ENCODE data around the gene KPNA3.

The KPNA3 gene

DNA sequence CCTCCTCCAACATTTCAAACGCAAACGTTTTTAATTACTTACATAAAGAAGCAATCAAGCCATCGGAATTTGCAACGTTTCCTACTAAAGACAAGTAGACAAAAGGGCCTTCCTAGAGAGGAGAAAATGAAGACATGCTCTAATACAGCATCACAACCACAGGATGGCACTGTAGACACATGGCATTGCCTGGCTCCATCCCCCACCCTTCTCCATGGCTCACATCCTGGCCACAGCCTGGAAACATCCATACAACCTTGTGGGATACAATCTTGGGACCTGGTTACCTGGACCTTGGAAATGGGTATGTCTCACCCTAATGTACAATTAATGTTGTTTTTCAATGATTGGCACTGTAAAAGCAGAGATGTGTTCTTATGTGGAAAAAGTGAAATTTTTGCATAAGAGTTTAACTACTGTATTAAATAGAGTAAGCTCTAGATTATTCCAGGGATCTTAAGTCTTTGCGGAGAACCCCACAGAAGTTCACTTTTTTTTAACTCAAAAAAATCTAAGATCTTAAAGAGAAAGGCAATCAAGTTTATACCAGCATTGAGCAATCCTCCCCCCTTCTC is 122.7 kb downstream of the KPNA3 start:
- no peak overlapping the region for H3K4me3 ChIP-seq (ENCODE audit: low read depth in 1 of 2, low read length in 2 of 2)
- no peak overlapping the region for H3K27ac ChIP-seq (ENCODE audit: low read length)
- H3K4me1 ChIP-seq (ENCODE audit: control insufficient read depth in 1 of 2, insufficient read depth in 2 of 2, low read length in 2 of 2) = no peaks in the 10 kb centered on the region
- H3K9me3 ChIP-seq (ENCODE audit: control insufficient read depth in 1 of 2, low read length in 2 of 2) = no peaks in the 10 kb centered on the region
- H3K27me3 ChIP-seq (ENCODE audit: low read depth, low read length) = no peaks in the 10 kb centered on the region
- H3K36me3 ChIP-seq (ENCODE audit: control insufficient read depth in 1 of 2, insufficient read depth in 2 of 2, low read length in 2 of 2) = peaks cover 5 to 26% of the 10 kb centered on the region in 2 donors

DNA sequence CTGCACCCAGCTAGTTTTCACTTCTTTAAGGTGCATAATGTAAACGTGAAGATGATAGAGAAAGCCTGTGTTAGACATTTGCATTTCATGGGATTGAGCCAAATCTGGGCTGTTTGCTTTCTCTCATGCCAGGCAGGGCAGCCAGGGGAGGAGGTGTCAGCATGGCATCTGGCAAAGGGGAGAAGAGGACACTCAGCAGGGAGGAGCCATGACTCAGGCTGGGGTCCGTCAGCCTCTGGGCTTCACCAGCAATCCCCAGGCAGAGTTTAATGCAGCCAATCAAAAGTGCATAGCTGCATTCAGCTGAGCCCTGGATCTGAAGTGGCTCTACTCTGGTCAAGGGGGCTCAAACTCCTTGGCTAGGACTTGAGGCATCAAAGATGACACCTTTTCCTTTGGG is 124.7 kb downstream of the KPNA3 start:
- Histone ChIP-seq H3K4me1 (ENCODE audit: control insufficient read depth in 1 of 2, insufficient read depth in 2 of 2, low read length in 2 of 2) (no peaks in the 10 kb centered on the region), H3K27me3 (ENCODE audit: low read depth, low read length) (no peaks in the 10 kb centered on the region), H3K27ac (ENCODE audit: low read length) (no peak overlapping the region), H3K9me3 (ENCODE audit: control insufficient read depth in 1 of 2, low read length in 2 of 2) (no peaks in the 10 kb centered on the region), H3K36me3 (ENCODE audit: control insufficient read depth in 1 of 2, insufficient read depth in 2 of 2, low read length in 2 of 2) (peaks cover 5 to 30% of the 10 kb centered on the region in 2 donors), H3K4me3 (ENCODE audit: low read depth in 1 of 2, low read length in 2 of 2) (no peak overlapping the region)

- no peaks in the 10 kb centered on the region for H3K4me1 ChIP-seq (ENCODE audit: control insufficient read depth in 1 of 2, insufficient read depth in 2 of 2, low read length in 2 of 2)
- no peak overlapping the region for H3K4me3 ChIP-seq (ENCODE audit: low read depth in 1 of 2, low read length in 2 of 2)
- no peaks in the 10 kb centered on the region for H3K27me3 ChIP-seq (ENCODE audit: low read depth, low read length)
- no peak overlapping the region for H3K27ac ChIP-seq (ENCODE audit: low read length)
- H3K9me3 ChIP-seq (ENCODE audit: control insufficient read depth in 1 of 2, low read length in 2 of 2) = no peaks in the 10 kb centered on the region
- H3K36me3 ChIP-seq (ENCODE audit: control insufficient read depth in 1 of 2, insufficient read depth in 2 of 2, low read length in 2 of 2) = peaks cover 13 to 44% of the 10 kb centered on the region in 2 donors
These were observed 127.9 kb downstream of the KPNA3 start for GRCh38 chr13:49664606-49665005.

GRCh38 chr13:49657241-49657641 is 135.2 kb downstream of the KPNA3 start:
- no peak overlapping the region for H3K27ac ChIP-seq (ENCODE audit: low read length)
- H3K27me3 ChIP-seq (ENCODE audit: low read depth, low read length) = no peaks in the 10 kb centered on the region
- H3K4me1 ChIP-seq (ENCODE audit: control insufficient read depth in 1 of 2, insufficient read depth in 2 of 2, low read length in 2 of 2) = no peaks in the 10 kb centered on the region
- H3K36me3 ChIP-seq (ENCODE audit: control insufficient read depth in 1 of 2, insufficient read depth in 2 of 2, low read length in 2 of 2) = peaks cover 9 to 11% of the 10 kb centered on the region in 2 donors
- H3K9me3 ChIP-seq (ENCODE audit: control insufficient read depth in 1 of 2, low read length in 2 of 2) = no peaks in the 10 kb centered on the region
- H3K4me3 ChIP-seq (ENCODE audit: low read depth in 1 of 2, low read length in 2 of 2) = no peak overlapping the region

DNA sequence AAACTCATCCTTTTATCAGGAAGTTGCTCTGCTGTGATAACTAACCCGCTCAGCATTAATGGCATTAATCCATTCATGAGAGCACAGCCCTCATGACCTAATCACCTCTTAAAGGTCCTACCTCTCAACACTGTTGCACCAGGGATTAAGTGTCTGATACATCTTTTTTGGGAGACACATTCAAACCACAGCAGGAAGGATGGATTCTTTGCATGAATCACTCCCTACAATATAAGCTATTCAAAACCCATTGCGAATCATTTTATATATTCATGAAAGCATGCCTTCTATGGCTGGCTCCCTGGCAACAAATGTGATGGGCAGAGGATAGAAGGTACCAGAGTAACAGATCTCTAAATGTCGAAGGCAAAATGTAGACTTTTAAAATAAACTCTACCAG is 136.6 kb downstream of the KPNA3 start:
- Histone ChIP-seq H3K9me3 (ENCODE audit: control insufficient read depth in 1 of 2, low read length in 2 of 2) (no peaks in the 10 kb centered on the region), H3K4me3 (ENCODE audit: low read depth in 1 of 2, low read length in 2 of 2) (no peak overlapping the region), H3K27me3 (ENCODE audit: low read depth, low read length) (no peaks in the 10 kb centered on the region), H3K36me3 (ENCODE audit: control insufficient read depth in 1 of 2, insufficient read depth in 2 of 2, low read length in 2 of 2) (peaks cover 0 to 5% of the 10 kb centered on the region in 2 donors), H3K4me1 (ENCODE audit: control insufficient read depth in 1 of 2, insufficient read depth in 2 of 2, low read length in 2 of 2) (no peaks in the 10 kb centered on the region), H3K27ac (ENCODE audit: low read length) (no peak overlapping the region)

GRCh38 chr13:49654011-49654410 is 138.5 kb downstream of the KPNA3 start:
- Histone ChIP-seq H3K9me3 (ENCODE audit: control insufficient read depth in 1 of 2, low read length in 2 of 2) (no peaks in the 10 kb centered on the region), H3K27me3 (ENCODE audit: low read depth, low read length) (no peaks in the 10 kb centered on the region), H3K4me1 (ENCODE audit: control insufficient read depth in 1 of 2, insufficient read depth in 2 of 2, low read length in 2 of 2) (peaks cover 0 to 6% of the 10 kb centered on the region in 2 donors), H3K4me3 (ENCODE audit: low read depth in 1 of 2, low read length in 2 of 2) (no peak overlapping the region), H3K36me3 (ENCODE audit: control insufficient read depth in 1 of 2, insufficient read depth in 2 of 2, low read length in 2 of 2) (no peaks in the 10 kb centered on the region), H3K27ac (ENCODE audit: low read length) (no peak overlapping the region)

DNA sequence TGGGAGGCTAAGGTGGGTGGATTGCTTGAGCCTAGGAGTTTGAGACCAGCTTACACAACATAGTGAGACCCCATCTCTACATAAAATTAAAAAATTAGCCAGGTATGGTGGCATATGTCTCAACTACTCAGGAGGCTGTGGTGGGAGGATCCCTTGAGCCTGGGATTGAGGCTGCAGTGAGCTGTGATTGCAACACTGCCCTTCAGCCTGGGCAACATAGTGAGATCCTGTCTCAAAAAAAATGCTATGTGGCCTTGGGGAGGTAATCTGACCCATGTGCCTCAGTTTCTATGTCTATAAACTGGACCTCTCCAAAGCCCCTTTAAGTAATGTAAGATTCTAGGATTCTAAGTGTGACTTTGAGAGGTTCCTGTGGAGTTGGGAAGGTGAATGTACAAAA is 139.0 kb downstream of the KPNA3 start:
- Histone ChIP-seq H3K36me3 (ENCODE audit: control insufficient read depth in 1 of 2, insufficient read depth in 2 of 2, low read length in 2 of 2) (no peaks in the 10 kb centered on the region), H3K27ac (ENCODE audit: low read length) (no peak overlapping the region), H3K4me3 (ENCODE audit: low read depth in 1 of 2, low read length in 2 of 2) (no peak overlapping the region), H3K9me3 (ENCODE audit: control insufficient read depth in 1 of 2, low read length in 2 of 2) (no peaks in the 10 kb centered on the region), H3K4me1 (ENCODE audit: control insufficient read depth in 1 of 2, insufficient read depth in 2 of 2, low read length in 2 of 2) (peaks cover 0 to 6% of the 10 kb centered on the region in 2 donors), H3K27me3 (ENCODE audit: low read depth, low read length) (no peaks in the 10 kb centered on the region)

DNA sequence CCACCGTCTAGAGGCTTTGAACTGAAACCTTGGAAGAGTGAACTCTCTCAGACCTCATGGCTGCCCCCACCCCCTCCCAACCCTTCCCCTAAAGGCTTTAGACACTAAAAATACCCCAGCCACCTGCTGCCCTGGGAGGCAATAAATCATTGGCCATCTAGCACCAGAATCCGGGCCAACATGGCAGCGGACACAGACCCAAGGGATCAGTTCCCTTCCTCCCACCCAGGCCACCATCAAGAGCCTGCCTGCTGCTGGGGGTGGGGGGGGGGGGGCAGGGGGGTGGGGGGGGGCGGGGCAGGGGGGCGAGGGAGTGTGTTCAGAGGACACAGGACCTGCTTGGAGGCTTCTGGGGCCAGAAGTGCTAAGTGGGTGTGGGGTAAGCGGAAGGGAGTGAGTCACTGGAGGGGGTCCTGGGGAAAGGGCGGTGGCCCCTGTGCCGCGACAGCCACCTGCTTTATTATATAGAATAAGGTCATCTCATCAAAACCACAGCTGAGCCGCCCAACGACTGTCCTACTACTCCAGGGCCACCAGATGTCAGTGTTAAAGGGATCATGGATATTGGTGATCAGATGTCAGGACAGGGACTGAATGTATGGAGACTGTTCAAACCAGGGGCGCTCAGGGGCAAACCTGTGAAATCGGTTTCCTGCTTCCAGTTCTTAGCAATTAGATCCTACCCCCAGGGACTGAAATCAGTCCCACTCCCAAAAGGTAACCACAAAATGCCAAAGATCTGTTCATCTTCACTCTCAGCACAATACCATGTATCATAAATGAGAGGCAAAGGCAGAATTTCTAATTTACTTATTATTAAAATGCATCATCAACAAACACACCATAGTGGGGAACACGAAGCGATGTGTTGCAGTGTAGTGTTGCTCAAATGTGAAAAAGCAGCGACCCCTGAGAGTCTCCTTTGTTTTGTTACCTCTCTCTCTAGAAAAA is 139.9 kb downstream of the KPNA3 start:
- Histone ChIP-seq H3K27ac (ENCODE audit: low read length) (no peak overlapping the region), H3K27me3 (ENCODE audit: low read depth, low read length) (no peaks in the 10 kb centered on the region), H3K36me3 (ENCODE audit: control insufficient read depth in 1 of 2, insufficient read depth in 2 of 2, low read length in 2 of 2) (no peaks in the 10 kb centered on the region)

DNA sequence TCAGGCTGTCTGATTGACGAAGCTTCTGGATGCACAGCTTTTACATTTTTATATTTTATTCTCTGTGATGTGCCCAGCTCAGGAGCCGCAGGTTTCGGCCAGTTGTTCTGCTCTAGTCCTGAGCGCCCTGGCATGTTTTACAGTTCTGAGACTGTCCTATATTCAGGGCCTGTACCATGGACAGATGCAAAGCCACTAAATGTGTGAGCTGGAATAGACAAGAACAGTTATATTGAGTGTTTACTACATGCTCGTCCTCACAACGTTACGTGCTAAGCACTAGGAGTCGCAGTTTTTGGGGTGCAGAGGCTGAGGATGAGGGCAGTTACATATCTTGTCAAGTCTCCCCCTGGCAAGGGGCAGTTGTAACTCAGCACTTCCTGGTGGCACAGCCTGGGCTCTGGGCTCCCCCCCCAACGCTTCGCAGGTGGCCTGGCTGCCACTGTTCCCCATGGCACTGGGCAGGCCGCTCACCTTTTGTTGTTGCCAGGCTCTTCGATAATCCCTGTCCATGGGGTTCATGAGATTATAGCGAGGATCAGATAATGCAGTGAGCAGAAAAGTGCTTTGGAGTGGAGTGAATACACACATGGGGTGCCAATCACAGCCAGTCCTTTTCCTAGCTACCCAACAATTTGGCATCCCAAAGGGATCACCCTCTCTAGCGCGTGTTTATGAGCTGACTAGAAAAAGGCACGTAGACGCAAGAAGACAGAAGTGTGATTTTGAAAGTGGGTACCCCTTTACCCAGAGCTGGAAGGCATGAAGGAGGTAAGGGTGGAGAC is 140.7 kb downstream of the KPNA3 start:
- Histone ChIP-seq H3K36me3 (ENCODE audit: control insufficient read depth in 1 of 2, insufficient read depth in 2 of 2, low read length in 2 of 2) (no peaks in the 10 kb centered on the region), H3K4me3 (ENCODE audit: low read depth in 1 of 2, low read length in 2 of 2) (no peak overlapping the region), H3K27ac (ENCODE audit: low read length) (no peak overlapping the region), H3K9me3 (ENCODE audit: control insufficient read depth in 1 of 2, low read length in 2 of 2) (no peaks in the 10 kb centered on the region), H3K4me1 (ENCODE audit: control insufficient read depth in 1 of 2, insufficient read depth in 2 of 2, low read length in 2 of 2) (peaks cover 0 to 6% of the 10 kb centered on the region in 2 donors), H3K27me3 (ENCODE audit: low read depth, low read length) (no peaks in the 10 kb centered on the region)

More for the DNA sequence above, 139.9 kb downstream of the KPNA3 start:
- H3K4me3 ChIP-seq (ENCODE audit: low read depth in 1 of 2, low read length in 2 of 2) = no peak overlapping the region
- H3K9me3 ChIP-seq (ENCODE audit: control insufficient read depth in 1 of 2, low read length in 2 of 2) = no peaks in the 10 kb centered on the region
- H3K4me1 ChIP-seq (ENCODE audit: control insufficient read depth in 1 of 2, insufficient read depth in 2 of 2, low read length in 2 of 2) = peaks cover 0 to 6% of the 10 kb centered on the region in 2 donors

- H3K27me3 ChIP-seq (ENCODE audit: low read depth, low read length) = no peaks in the 10 kb centered on the region
- H3K4me3 ChIP-seq (ENCODE audit: low read depth in 1 of 2, low read length in 2 of 2) = no peak overlapping the region
- peaks cover 0 to 6% of the 10 kb centered on the region in 2 donors for H3K4me1 ChIP-seq (ENCODE audit: control insufficient read depth in 1 of 2, insufficient read depth in 2 of 2, low read length in 2 of 2)
- no peaks in the 10 kb centered on the region for H3K36me3 ChIP-seq (ENCODE audit: control insufficient read depth in 1 of 2, insufficient read depth in 2 of 2, low read length in 2 of 2)
- no peaks in the 10 kb centered on the region for H3K9me3 ChIP-seq (ENCODE audit: control insufficient read depth in 1 of 2, low read length in 2 of 2)
- H3K27ac ChIP-seq (ENCODE audit: low read length) = no peak overlapping the region
These were observed 142.5 kb downstream of the KPNA3 start for GRCh38 chr13:49649963-49650312.
